Mesendoderm (in vitro differentiated cells): ENCODE data around the gene ITGA2.

Experiments
- DNase-seq: peaks from one replicate; pipeline ENCODE4 v3.0.0; 2013
- H2AK5ac ChIP-seq: 2 replicates; pipeline ENCODE4 v1.6.1; 2013; ENCODE audit warnings: low read length, inconsistent platforms
- H2BK120ac ChIP-seq: 2 replicates; pipeline ENCODE4 v1.6.1; 2013; ENCODE audit warnings: low read depth, mild to moderate bottlenecking, low read length, moderate library complexity, mixed read lengths
- H2BK15ac ChIP-seq: replicated peaks from 2 replicates; pipeline ENCODE4 v1.6.1; 2013; ENCODE audit warnings: low read depth, mild to moderate bottlenecking, moderate library complexity
- H2BK5ac ChIP-seq: 2 replicates; pipeline ENCODE4 v1.6.1; 2013; ENCODE audit warnings: low read length, inconsistent platforms
- H3K18ac ChIP-seq: 2 replicates; pipeline ENCODE4 v1.6.1; 2013; ENCODE audit warnings: mild to moderate bottlenecking, low read length, mixed read lengths
- H3K23ac ChIP-seq: one replicate; pipeline ENCODE4 v1.6.1; 2013; ENCODE audit warnings: low read length
- H3K27ac ChIP-seq: 2 replicates; pipeline ENCODE4 v1.5.1; 2013; ENCODE audit warnings: low read depth, mild to moderate bottlenecking, inconsistent platforms, low read length, moderate library complexity
- H3K27me3 ChIP-seq: 2 replicates; pipeline ENCODE4 v1.6.1; 2013; ENCODE audit warnings: low read length, control low read depth, mild to moderate bottlenecking, inconsistent platforms; ENCODE audit not compliant: insufficient read depth, poor library complexity
- H3K36me3 ChIP-seq: 2 replicates; pipeline ENCODE4 v1.6.1; 2013; ENCODE audit warnings: low read length, inconsistent platforms; ENCODE audit not compliant: control insufficient read depth, insufficient read depth
- H3K4ac ChIP-seq: one replicate; pipeline ENCODE4 v1.6.1; 2013; ENCODE audit warnings: low read depth, mild to moderate bottlenecking, low read length, moderate library complexity
- H3K4me1 ChIP-seq: 2 replicates; pipeline ENCODE4 v1.6.1; 2013; ENCODE audit warnings: low read depth, low read length, inconsistent platforms; ENCODE audit not compliant: control insufficient read depth
- H3K4me2 ChIP-seq: 2 replicates; pipeline ENCODE4 v1.6.1; 2013; ENCODE audit warnings: low read length
- H3K4me3 ChIP-seq: 2 replicates; pipeline ENCODE4 v1.5.1; 2013; ENCODE audit warnings: mild to moderate bottlenecking, low read length
- H3K56ac ChIP-seq: one replicate; pipeline ENCODE4 v1.6.1; 2013; ENCODE audit warnings: low read length
- H3K79me1 ChIP-seq: 2 replicates; pipeline ENCODE4 v1.6.1; 2013; ENCODE audit warnings: low read length, inconsistent platforms
- H3K79me2 ChIP-seq: 2 replicates; pipeline ENCODE4 v1.6.1; 2013; ENCODE audit warnings: mild to moderate bottlenecking, low read length; ENCODE audit not compliant: control insufficient read depth, insufficient read depth
- H3K9ac ChIP-seq: 2 replicates; pipeline ENCODE4 v1.6.1; 2013; ENCODE audit warnings: low read length, inconsistent platforms
- H4K5ac ChIP-seq: one replicate; pipeline ENCODE4 v1.6.1; 2013; ENCODE audit warnings: low read length
- H4K8ac ChIP-seq: one replicate; pipeline ENCODE4 v1.6.1; 2013; ENCODE audit warnings: low read depth, mild to moderate bottlenecking, control low read depth, low read length, moderate library complexity
- WGBS: extraction: QIAGEN DNeasy Blood & Tissue Kit; methylation state at CpG from one replicate; pipeline ENCODE4 v1.1.7; 2013; ENCODE audit warnings: low lambda C conversion rate, missing lambda C conversion rate; ENCODE audit not compliant: insufficient coverage; ENCODE audit errors: extremely low coverage; 5-methylcytosine and 5-hydroxymethylcytosine counted together

Gene ITGA2

GRCh38 chr5:53053364-53053763 is 64.2 kb downstream of the ITGA2 start:
- Histone ChIP-seq H3K4me2 (no peak overlapping the region), H4K8ac (no peak overlapping the region), H3K27ac (no peak overlapping the region), H3K79me1 (no peaks in the 10 kb centered on the region), H2BK15ac (no peak overlapping the region), H3K9ac (no peak overlapping the region), H3K56ac (no peak overlapping the region), H2BK5ac (no peak overlapping the region), H3K36me3 (no peaks in the 10 kb centered on the region), H2BK120ac (no peak overlapping the region), H3K4me1 (no peaks in the 10 kb centered on the region), H3K4ac (no peak overlapping the region), H4K5ac (no peak overlapping the region), H3K23ac (no peak overlapping the region), H3K4me3 (no peak overlapping the region), H3K18ac (no peak overlapping the region), H2AK5ac (no peak overlapping the region), H3K27me3 (no peaks in the 10 kb centered on the region), H3K79me2 (no peaks in the 10 kb centered on the region)
- peak; percentile 1 for DNase-seq
- no CpG with 5 or more reads among the region's 4 CpGs for WGBS

- Histone ChIP-seq H3K9ac (no peak overlapping the region), H3K4me3 (no peak overlapping the region), H2BK15ac (no peak overlapping the region), H3K27ac (no peak overlapping the region), H4K5ac (no peak overlapping the region), H3K79me2 (no peaks in the 10 kb centered on the region), H2BK5ac (no peak overlapping the region), H3K4me2 (no peak overlapping the region), H3K4me1 (no peaks in the 10 kb centered on the region), H3K79me1 (no peaks in the 10 kb centered on the region), H3K36me3 (no peaks in the 10 kb centered on the region), H3K4ac (no peak overlapping the region), H3K27me3 (no peaks in the 10 kb centered on the region), H3K56ac (no peak overlapping the region), H2AK5ac (no peak overlapping the region), H3K18ac (no peak overlapping the region), H2BK120ac (no peak overlapping the region), H3K23ac (no peak overlapping the region), H4K8ac (no peak overlapping the region)
- DNase-seq, result no peak
- no CpG with 5 or more reads among the region's 5 CpGs for WGBS
These were observed 66.2 kb downstream of the ITGA2 start for GRCh38 chr5:53055365-53055764.

- no peak overlapping the region for H3K27ac ChIP-seq
- no peak overlapping the region for H3K23ac ChIP-seq
- no peak overlapping the region for H3K9ac ChIP-seq
- H3K79me2 ChIP-seq, result no peaks in the 10 kb centered on the region
- no peaks in the 10 kb centered on the region for H3K36me3 ChIP-seq
- no peak overlapping the region for H2BK120ac ChIP-seq
- H2AK5ac ChIP-seq, result no peak overlapping the region
- no peak overlapping the region for H2BK15ac ChIP-seq
- WGBS, result no CpG with 5 or more reads among the region's 5 CpGs
- no peaks in the 10 kb centered on the region for H3K79me1 ChIP-seq
- no peak overlapping the region for H3K4me3 ChIP-seq
- no peak overlapping the region for H4K5ac ChIP-seq
- no peak for DNase-seq
- no peaks in the 10 kb centered on the region for H3K4me1 ChIP-seq
- H3K56ac ChIP-seq, result no peak overlapping the region
- no peak overlapping the region for H3K18ac ChIP-seq
- H2BK5ac ChIP-seq, result no peak overlapping the region
- H4K8ac ChIP-seq, result no peak overlapping the region
- H3K4me2 ChIP-seq, result no peak overlapping the region
- H3K27me3 ChIP-seq, result no peaks in the 10 kb centered on the region
- H3K4ac ChIP-seq, result no peak overlapping the region
These were observed 70.1 kb downstream of the ITGA2 start for GRCh38 chr5:53059281-53059680.

GRCh38 chr5:53063176-53063575 is 74.0 kb downstream of the ITGA2 start:
- H3K79me1 ChIP-seq, result no peaks in the 10 kb centered on the region
- H2AK5ac ChIP-seq, result no peak overlapping the region
- H3K18ac ChIP-seq, result no peak overlapping the region
- no peak overlapping the region for H3K4ac ChIP-seq
- no peaks in the 10 kb centered on the region for H3K36me3 ChIP-seq
- H3K4me1 ChIP-seq, result no peaks in the 10 kb centered on the region
- DNase-seq, result no peak
- H2BK5ac ChIP-seq, result no peak overlapping the region
- H4K8ac ChIP-seq, result no peak overlapping the region
- no peak overlapping the region for H2BK15ac ChIP-seq
- H3K56ac ChIP-seq, result no peak overlapping the region
- no peaks in the 10 kb centered on the region for H3K27me3 ChIP-seq
- no peaks in the 10 kb centered on the region for H3K79me2 ChIP-seq
- no peak overlapping the region for H3K23ac ChIP-seq
- no CpG with 5 or more reads among the region's 2 CpGs for WGBS
- no peak overlapping the region for H3K4me2 ChIP-seq
- no peak overlapping the region for H4K5ac ChIP-seq
- H3K27ac ChIP-seq, result no peak overlapping the region
- H2BK120ac ChIP-seq, result no peak overlapping the region
- no peak overlapping the region for H3K9ac ChIP-seq
- no peak overlapping the region for H3K4me3 ChIP-seq

GRCh38 chr5:53063791-53064190 is 74.6 kb downstream of the ITGA2 start:
- Histone ChIP-seq H4K5ac (no peak overlapping the region), H3K27me3 (no peaks in the 10 kb centered on the region), H3K4me1 (no peaks in the 10 kb centered on the region), H3K79me2 (no peaks in the 10 kb centered on the region), H3K79me1 (no peaks in the 10 kb centered on the region), H2BK15ac (no peak overlapping the region), H3K4me3 (no peak overlapping the region), H3K18ac (no peak overlapping the region), H3K4me2 (no peak overlapping the region), H3K9ac (no peak overlapping the region), H4K8ac (no peak overlapping the region), H2BK120ac (no peak overlapping the region), H3K27ac (no peak overlapping the region), H2BK5ac (no peak overlapping the region), H3K36me3 (no peaks in the 10 kb centered on the region), H3K56ac (no peak overlapping the region), H3K23ac (no peak overlapping the region), H3K4ac (no peak overlapping the region), H2AK5ac (no peak overlapping the region)
- WGBS, result 100% methylated on average over 2 of the region's 3 CpGs
- no peak for DNase-seq

GRCh38 chr5:53066088-53066487 is 76.9 kb downstream of the ITGA2 start:
- Histone ChIP-seq H3K36me3 (no peaks in the 10 kb centered on the region), H3K18ac (no peak overlapping the region), H3K56ac (no peak overlapping the region), H3K4me2 (no peak overlapping the region), H3K9ac (no peak overlapping the region), H2BK5ac (no peak overlapping the region), H3K79me2 (no peaks in the 10 kb centered on the region), H4K8ac (no peak overlapping the region), H4K5ac (no peak overlapping the region), H3K4me1 (no peaks in the 10 kb centered on the region), H3K79me1 (no peaks in the 10 kb centered on the region), H2AK5ac (no peak overlapping the region), H3K4me3 (no peak overlapping the region), H3K4ac (no peak overlapping the region), H2BK15ac (no peak overlapping the region), H3K27ac (no peak overlapping the region), H3K27me3 (no peaks in the 10 kb centered on the region), H3K23ac (no peak overlapping the region), H2BK120ac (no peak overlapping the region)
- DNase-seq, result no peak
- WGBS, result no CpG with 5 or more reads among the region's 1 CpG
